NCI-H69 (cell line): Measurements from ENCODE around the gene ANKUB1.

Source experiments
- DNase-seq: peaks from one replicate; lab custom pipeline; 2025; lab: John Stamatoyannopoulos, UW

ANKUB1 gene

DNA sequence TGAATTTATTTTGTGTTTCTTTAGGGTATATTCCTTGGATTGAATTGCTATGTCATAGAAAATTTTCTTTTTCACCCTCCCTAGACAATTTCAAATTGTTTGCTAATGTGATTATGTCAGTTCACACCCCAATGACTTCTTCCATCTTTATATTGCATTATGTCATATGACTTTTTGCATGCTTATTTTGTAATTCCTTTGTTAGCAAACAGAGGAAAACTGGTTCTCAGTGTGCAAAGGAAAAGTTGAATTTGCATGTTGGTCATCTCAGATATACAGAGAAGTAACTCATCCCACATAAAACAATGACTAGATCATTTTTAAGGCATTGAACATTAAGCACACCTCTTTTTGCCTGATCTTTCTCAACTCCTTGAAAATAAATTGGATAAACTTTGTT is 17.3 kb upstream of the ANKUB1 start:
- no peak for DNase-seq

DNA sequence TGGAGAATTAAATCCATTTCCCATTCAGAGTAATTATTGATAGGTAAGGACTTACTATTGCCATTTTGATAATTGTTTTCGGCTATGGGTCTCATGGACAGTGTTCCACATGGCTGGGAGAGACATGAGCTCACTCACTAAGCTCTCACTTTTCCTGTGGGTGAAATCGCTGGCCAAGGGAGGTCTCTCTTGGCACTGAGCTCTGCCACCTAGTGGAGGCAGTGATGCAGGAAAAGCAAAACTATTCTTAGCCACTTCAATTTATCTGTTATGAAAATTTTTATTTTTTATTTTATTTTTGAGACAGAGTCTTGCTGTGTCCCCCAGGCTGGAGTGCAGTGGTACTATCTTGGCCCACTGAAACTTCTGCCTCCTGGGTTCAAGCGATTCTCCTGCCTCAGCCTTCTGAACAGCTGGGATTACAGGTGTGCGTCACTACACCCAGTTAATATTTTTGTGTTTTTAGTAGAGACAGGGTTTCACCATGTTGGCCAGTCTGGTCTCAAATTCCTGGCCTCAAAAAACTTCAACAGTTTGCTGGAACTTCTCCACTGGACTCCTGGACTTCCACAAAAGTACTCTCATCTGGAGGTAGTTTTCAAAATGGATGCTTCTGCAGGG is 16.0 kb upstream of the ANKUB1 start:
- DNase-seq: peak; percentile 64

- no peak for DNase-seq
Observed at GRCh38 chr3:149806171-149806778, 13.9 kb upstream of the ANKUB1 start.

DNA sequence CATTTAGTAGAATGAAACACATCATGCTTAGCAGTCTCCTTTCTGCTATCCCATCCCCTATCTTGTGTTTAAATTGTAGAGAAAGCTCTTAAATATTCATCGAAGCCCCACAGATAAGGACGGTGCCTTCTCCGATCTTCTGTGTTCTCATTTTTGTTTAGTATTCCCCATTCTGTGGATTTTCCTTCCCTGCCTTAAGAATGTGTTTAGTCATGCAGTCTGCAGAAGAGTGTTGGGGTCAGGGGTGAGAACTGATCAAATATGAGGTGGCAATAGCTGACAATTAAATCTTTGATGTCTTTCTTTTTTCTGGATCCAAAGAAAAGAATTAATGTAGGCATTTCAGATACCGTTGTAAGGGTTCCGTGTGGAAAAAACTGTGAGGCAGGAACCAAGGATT is 9.3 kb upstream of the ANKUB1 start:
- DNase-seq: no peak

DNA sequence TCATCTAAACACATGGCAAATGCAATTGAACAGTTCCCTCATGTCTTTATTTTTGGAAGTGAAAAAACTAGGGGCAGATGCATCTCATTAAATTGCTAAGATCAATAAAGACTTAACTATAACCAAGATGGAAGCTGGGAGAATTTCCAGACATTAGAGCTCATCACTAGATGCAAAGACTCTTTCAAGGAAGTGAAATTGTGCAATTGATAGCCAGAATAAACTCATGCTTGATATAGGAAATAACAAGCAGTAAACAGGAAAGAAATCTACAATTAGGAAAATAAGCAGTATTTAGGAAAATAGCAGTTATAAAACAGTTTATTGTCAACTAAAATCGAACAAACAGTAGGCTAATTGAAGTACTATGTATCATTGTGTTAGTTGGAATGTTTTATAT is 8.8 kb upstream of the ANKUB1 start:
- no peak for DNase-seq

DNA sequence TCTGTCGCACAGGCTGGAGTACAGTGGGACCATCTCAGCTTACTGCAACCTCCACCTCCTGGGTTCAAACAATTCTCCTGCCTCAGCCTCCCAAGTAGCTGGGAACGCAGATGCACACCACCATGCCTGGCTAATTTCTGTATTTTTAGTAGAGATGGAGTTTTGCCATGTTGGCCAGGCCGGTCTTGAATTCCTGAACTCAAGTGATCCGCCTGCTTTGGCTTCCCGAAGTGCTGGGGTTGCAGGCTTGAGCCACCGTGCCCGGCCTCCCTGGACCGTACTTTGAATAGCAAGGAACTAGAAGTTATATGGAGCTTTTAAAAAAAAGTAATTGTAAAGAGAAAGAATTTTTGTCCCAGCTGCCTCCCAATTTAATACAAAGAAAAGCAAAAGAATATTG is 8.3 kb upstream of the ANKUB1 start:
- no peak for DNase-seq

GRCh38 chr3:149796026-149796425 is 3.7 kb upstream of the ANKUB1 start:
- DNase-seq: no peak

DNA sequence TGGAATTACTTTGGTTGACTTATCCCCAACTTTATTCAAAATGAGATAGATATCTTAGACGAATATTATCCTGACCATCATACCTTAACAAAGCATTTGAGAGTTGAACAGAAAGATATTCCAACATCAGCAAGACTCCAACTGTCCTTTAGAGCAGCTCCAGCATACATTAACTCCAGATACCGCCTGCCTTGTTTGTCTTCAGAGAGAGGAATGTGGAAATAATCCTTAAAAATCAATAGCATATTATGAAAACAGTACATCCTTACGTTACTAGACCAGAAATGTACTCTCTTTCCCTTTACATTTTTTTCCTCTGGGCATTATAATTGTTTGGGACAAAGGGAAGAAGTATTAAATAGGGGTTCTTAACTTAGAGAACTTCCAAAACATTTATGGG is 1.7 kb downstream of the ANKUB1 start:
- no peak for DNase-seq

GRCh38 chr3:149790268-149790667 is 2.1 kb downstream of the ANKUB1 start:
- no peak for DNase-seq

DNA sequence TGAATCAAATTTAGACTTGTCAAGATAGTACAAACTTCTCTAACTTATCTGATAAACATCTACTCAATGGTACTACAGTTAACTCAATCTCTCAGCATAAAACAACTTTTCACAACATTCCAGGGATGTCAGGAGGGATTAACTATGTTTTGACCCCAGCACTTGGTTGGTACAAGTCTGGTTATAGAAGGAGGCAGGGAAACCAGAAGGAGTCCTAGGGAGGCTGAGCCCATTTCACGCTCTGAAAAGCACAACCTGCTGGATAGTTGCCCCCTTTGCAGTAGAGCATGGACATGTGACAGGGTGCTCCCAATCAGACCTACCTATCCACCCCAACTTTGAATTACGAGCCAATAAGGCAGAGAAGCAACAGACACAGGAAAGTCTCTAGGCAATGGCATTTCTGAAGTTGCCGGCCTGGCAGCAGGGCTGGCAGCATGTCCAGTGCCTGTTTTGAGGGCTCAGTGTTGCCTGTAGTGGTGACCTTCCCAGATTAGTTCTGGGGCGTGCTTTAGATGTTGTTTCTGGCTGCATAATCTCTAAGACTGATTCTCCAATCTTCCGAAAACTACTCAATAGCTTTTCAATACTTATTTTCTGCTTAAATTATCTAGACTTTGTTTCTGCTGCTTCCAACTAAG is 8.2 kb downstream of the ANKUB1 start:
- DNase-seq: no peak

- no peak for DNase-seq
Observed at GRCh38 chr3:149783576-149783975, 8.8 kb downstream of the ANKUB1 start.

- DNase-seq: no peak
Observed at GRCh38 chr3:149781741-149782140, 10.6 kb downstream of the ANKUB1 start.

DNA sequence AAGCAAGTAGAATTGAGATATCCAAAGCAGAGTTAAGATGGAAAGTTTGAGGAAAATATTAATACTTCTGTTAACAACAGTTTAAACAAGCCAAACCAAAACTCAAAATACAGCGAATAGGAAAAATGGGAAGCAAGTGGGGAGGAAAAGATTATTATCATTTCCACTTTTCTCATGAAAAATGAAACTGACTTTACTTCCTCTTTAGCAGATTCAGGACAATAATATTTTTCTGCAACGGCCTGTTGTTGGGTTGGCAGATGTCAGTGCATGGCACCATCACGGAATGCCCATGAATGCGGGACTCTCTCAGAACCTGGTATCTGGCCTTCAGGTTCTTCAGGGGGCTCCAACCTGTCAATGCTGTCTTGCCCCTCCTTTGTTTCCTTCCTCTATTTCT is 11.1 kb downstream of the ANKUB1 start:
- DNase-seq: no peak

DNA sequence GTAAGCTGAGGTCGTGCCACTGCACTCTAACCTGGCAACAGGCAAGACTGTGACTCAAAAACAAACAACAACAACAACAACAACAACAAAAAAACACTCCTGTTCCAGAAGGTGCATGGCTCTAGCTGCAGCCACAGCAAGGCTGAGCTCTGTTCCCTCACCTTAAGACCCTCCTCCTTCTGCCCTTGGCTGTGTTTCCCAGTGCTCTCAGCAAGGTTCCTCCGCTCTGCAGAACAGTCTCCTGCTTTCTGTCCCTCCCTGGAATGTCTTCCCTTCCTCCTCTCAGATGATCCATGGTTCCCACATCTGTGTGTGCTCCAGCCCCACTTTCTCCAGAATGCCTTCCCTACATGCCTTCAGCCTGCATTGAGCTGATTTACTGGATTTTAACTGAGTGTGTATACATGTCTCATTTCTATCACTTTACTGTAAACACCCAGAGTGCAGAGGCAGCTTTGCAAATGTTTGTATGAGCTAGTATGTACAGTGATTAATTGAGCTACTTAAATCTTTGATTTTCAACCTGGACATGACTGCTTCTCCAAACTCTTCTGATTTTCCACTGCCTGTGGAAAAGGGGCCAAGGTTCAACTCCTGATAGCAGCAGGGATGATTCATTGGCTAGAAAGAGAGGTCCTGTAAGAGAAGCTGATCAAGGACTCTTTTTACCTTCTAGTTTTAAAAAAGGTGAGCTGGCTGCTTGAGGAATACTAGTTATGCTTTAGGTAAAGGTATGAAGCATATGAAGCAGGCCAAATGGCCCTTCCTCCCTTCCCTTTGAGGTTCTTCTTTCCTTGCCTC is 14.7 kb downstream of the ANKUB1 start:
- no peak for DNase-seq

DNA sequence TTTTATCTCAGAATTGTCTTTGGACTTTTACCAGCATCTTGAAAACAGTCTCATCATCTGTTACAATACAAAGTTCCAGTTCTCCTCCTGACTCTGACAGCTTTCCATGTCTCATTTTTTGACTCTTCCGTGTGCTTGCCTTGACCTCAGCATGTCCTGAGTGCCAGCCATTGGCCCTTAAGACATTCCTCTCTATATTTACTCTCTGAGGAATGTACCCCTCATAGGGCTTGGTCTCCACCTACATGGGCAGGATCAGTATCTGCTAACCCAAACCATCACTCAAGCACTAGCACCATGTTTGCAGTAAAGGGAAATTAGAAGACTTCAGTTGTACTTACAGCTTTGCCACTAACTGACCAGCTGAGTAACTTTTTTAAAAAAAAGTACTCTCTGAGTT is 16.2 kb downstream of the ANKUB1 start:
- DNase-seq: no peak

GRCh38 chr3:149772861-149773260 is 19.5 kb downstream of the ANKUB1 start:
- DNase-seq: no peak

DNA sequence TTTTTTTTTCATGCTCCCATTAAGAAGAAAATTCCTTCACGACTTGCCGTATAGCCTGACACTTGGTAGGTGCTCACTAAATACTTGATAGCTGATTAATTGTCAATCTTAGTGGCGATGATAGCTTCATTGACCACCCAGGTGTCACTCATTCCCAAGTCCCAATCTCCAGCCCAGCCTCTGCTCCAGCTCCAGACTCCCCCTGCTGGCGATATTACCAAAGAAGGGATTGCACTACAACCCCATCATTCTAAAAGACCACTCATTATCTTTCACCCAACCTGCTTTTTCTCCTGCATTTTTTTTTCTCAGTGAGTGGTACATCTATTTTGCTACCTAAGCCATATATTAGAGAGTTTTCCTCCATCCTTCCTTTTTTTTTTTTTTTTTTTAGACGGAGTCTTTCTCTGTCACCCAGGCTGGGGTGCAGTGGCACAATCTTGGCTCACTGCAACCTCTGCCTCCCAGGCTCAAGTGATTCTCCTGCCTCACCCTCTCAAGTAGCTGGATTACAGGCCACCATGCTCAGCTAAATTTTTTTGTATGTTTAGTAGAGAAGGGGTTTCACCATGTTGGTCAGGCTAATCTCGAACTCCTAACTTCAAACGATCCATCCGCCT is 20.6 kb downstream of the ANKUB1 start:
- DNase-seq: peak; percentile 48

- DNase-seq: no peak
Observed at GRCh38 chr3:149770246-149770645, 22.1 kb downstream of the ANKUB1 start.

- no peak for DNase-seq
Observed at GRCh38 chr3:149768704-149769103, 23.6 kb downstream of the ANKUB1 start.

- DNase-seq: no peak
Observed at GRCh38 chr3:149767720-149768119, 24.6 kb downstream of the ANKUB1 start.

GRCh38 chr3:149765762-149766334 is 26.5 kb downstream of the ANKUB1 start:
- peak; percentile 15 for DNase-seq

DNA sequence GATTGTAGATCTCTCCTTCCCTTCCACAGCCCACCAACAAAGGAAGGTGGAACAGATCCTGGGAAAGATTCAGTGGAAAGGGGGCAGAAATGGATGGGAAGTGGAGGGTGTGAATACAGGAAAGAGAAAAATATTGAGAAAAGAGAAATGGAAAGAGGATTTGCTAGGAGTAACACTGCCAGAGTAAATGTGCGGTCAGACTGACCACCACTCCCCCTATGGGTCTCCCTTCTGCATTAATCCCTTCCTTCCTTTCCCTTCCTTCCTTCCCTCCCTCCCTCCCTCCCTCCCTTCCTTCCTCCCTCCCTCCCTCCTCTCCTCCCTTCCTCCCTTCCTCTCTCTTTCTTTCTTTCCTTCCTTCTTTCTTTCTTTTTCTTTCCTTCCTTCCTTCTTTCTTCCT is 28.1 kb downstream of the ANKUB1 start:
- no peak for DNase-seq
